SK-N-SH (cell line): ENCODE data around the gene EFCAB8. TPM values are rescaled to one million over a fixed set of nuclear protein-coding genes. Genes with fewer than 3 reads are reported as not detected.

ENCODE experiments used
- CTCF ChIA-PET: fragments of 300-600, 350-600 bp; formaldehyde crosslinking; extraction: SDS; loops from one replicate; lab custom pipeline; 2021; lab: Yijun Ruan, JAX
- POLR2A ChIA-PET: fragments of 350-600 bp; sonication (Branson Sonifier 250); formaldehyde crosslinking; extraction: SDS; loops from one replicate; lab custom pipeline; 2020; ENCODE audit warnings: antibody characterized with exemption, inconsistent platforms; lab: Yijun Ruan, JAX
- DNase-seq: peaks from one replicate; pipeline ENCODE4 v3.0.0; 2012
- H2AFZ ChIP-seq: fragments of 200-600 bp; sonication (generic); 2 replicates; pipeline ENCODE4 v1.8.1; 2016; ENCODE audit warnings: antibody characterized with exemption, mild to moderate bottlenecking, low read depth
- H3F3A ChIP-seq: fragments of 200-600 bp; sonication (generic); replicated peaks from 2 replicates; pipeline ENCODE3; 2016; ENCODE audit warnings: antibody characterized with exemption, mild to moderate bottlenecking; ENCODE audit not compliant: insufficient read depth
- H3K27ac ChIP-seq, 2 experiments: fragments of 200-500 bp in 1 of 2; fragments of 200-600 bp in 1 of 2; sonication (Bioruptor generic) in 1 of 2; sonication (generic), shearing (Covaris generic) in 1 of 2; 2 replicates each; pipeline versions ENCODE4 v1.5.1 to v1.6.1; 2014 to 2016; ENCODE audit warnings: low read depth in 2 of 2, inconsistent platforms in 1 of 2, low read length in 1 of 2, mild to moderate bottlenecking in 1 of 2, mixed read lengths in 1 of 2
- H3K27me3 ChIP-seq: fragments of 200-600 bp; sonication (generic), shearing (Covaris generic); 2 replicates; pipeline ENCODE4 v1.6.1; 2016; ENCODE audit warnings: mixed run types; ENCODE audit not compliant: insufficient read depth
- H3K36me3 ChIP-seq, 2 experiments: fragments of 200-500 bp in 1 of 2; fragments of 200-600 bp in 1 of 2; sonication (Bioruptor generic) in 1 of 2; sonication (generic) in 1 of 2; replicated peaks in 1 of 2; 2 replicates each; pipeline versions ENCODE3 to v1.5.1; 2014 to 2016; ENCODE audit warnings: low read length in 1 of 2, mild to moderate bottlenecking in 1 of 2; ENCODE audit not compliant: insufficient read depth in 2 of 2, control insufficient read depth in 1 of 2
- H3K4me1 ChIP-seq, 2 experiments: fragments of 200-500 bp in 1 of 2; fragments of 200-600 bp in 1 of 2; sonication (Bioruptor generic) in 1 of 2; sonication (generic), shearing (Covaris generic) in 1 of 2; 2 replicates each; pipeline versions ENCODE4 v1.5.1 to v1.6.1; 2014 to 2016; ENCODE audit warnings: low read depth in 1 of 2, low read length in 1 of 2, mixed run types in 1 of 2; ENCODE audit not compliant: insufficient read depth in 2 of 2, control insufficient read depth in 1 of 2
- H3K4me2 ChIP-seq: fragments of 200-600 bp; sonication (generic), shearing (Covaris generic); 2 replicates; pipeline ENCODE4 v1.6.1; 2017; ENCODE audit warnings: mixed run types
- H3K4me3 ChIP-seq, 2 experiments: fragments of 200-500 bp in 1 of 2; fragments of 200-600 bp in 1 of 2; sonication (Bioruptor generic) in 1 of 2; sonication (generic), shearing (Covaris generic) in 1 of 2; 2 replicates each; pipeline versions ENCODE4 v1.5.1 to v1.8.1; 2014 to 2016; ENCODE audit warnings: low read depth in 2 of 2, inconsistent platforms in 1 of 2, low read length in 1 of 2, mild to moderate bottlenecking in 1 of 2, mixed read lengths in 1 of 2, moderate library complexity in 1 of 2
- H3K79me2 ChIP-seq: fragments of 200-600 bp; sonication (generic); 2 replicates; pipeline ENCODE4 v1.8.1; 2017; ENCODE audit warnings: mild to moderate bottlenecking; ENCODE audit not compliant: insufficient read depth
- H3K9ac ChIP-seq: fragments of 200-600 bp; sonication (generic); 2 replicates; pipeline ENCODE4 v1.6.1; 2017; ENCODE audit warnings: mixed run types
- H3K9me2 ChIP-seq: fragments of 200-600 bp; sonication (generic); 2 replicates; pipeline ENCODE4 v1.6.1; 2017; ENCODE audit warnings: mixed run types
- H3K9me3 ChIP-seq: fragments of 200-600 bp; sonication (generic); 2 replicates; pipeline ENCODE4 v1.6.1; 2017; ENCODE audit warnings: mixed run types, mild to moderate bottlenecking, moderate library complexity
- H4K20me1 ChIP-seq: fragments of 200-600 bp; sonication (generic); 2 replicates; pipeline ENCODE4 v1.6.1; 2017; ENCODE audit warnings: mild to moderate bottlenecking, mixed run types; ENCODE audit not compliant: insufficient read depth
- CHD2 ChIP-seq: fragments of 150-350 bp; IDR thresholded peaks from 2 replicates; pipeline ENCODE4 v1.6.1; 2018; ENCODE audit warnings: low read length; ENCODE audit not compliant: partially characterized antibody
- CTCF ChIP-seq: fragments of 200-600 bp; sonication (generic); IDR thresholded peaks from 2 replicates; pipeline ENCODE4 v1.6.1; 2017; ENCODE audit warnings: antibody characterized with exemption, mild to moderate bottlenecking, moderate library complexity
- ELF1 ChIP-seq: IDR thresholded peaks from 2 replicates; pipeline ENCODE4 v1.4.0; 2012
- EP300 ChIP-seq, 2 experiments: IDR thresholded peaks; 2 replicates each; pipeline versions ENCODE4 v1.4.0 to v1.6.1; 2012; ENCODE audit warnings: borderline replicate concordance in 1 of 2, low read depth in 1 of 2, low read length in 1 of 2
- EZH2phosphoT487 ChIP-seq: fragments of 200-600 bp; sonication (generic); IDR thresholded peaks from 2 replicates; pipeline ENCODE4 v1.6.1; 2017; ENCODE audit warnings: low read depth, mixed run types, mild to moderate bottlenecking, antibody characterized with exemption, moderate library complexity, borderline replicate concordance
- FOXJ3 ChIP-seq: sonication (generic); formaldehyde crosslinking; IDR thresholded peaks from 2 replicates; pipeline ENCODE4 v1.5.1; 2020; ENCODE audit warnings: mild to moderate bottlenecking, missing genetic modification reagents
- FOXM1 ChIP-seq: IDR thresholded peaks from 2 replicates; pipeline ENCODE4 v1.4.0; 2012; ENCODE audit warnings: low read depth, mild to moderate bottlenecking
- GATA2 ChIP-seq: sonication (generic); formaldehyde crosslinking; IDR thresholded peaks from 2 replicates; pipeline ENCODE4 v1.5.0; 2020; ENCODE audit warnings: mild to moderate bottlenecking, missing genetic modification reagents
- MAX ChIP-seq: IDR thresholded peaks from 2 replicates; pipeline ENCODE4 v1.4.0; 2012; ENCODE audit warnings: low read depth
- MXI1 ChIP-seq: IDR thresholded peaks from 2 replicates; pipeline ENCODE4 v1.6.1; 2012; ENCODE audit warnings: mild to moderate bottlenecking, low read depth, low read length, improper control_type of control experiment
- NFIC ChIP-seq: IDR thresholded peaks from 2 replicates; pipeline ENCODE4 v1.4.0; 2012; ENCODE audit warnings: borderline replicate concordance
- RAD21 ChIP-seq: IDR thresholded peaks from 2 replicates; pipeline ENCODE4 v1.6.1; 2012; ENCODE audit warnings: mild to moderate bottlenecking, low read length
- RCOR1 ChIP-seq: fragments of 150-350 bp; IDR thresholded peaks from 2 replicates; pipeline ENCODE4 v1.6.1; 2017; ENCODE audit warnings: antibody characterized with exemption, low read length
- RXRA ChIP-seq: IDR thresholded peaks from 2 replicates; pipeline ENCODE4 v1.4.0; 2012; ENCODE audit warnings: low read depth, mild to moderate bottlenecking, borderline replicate concordance
- SIN3A ChIP-seq: IDR thresholded peaks from 2 replicates; pipeline ENCODE4 v1.6.1; 2012; ENCODE audit warnings: low read depth, mild to moderate bottlenecking, low read length, moderate library complexity, borderline replicate concordance
- TCF12 ChIP-seq: IDR thresholded peaks from 2 replicates; pipeline ENCODE4 v1.4.0; 2012
- USF1 ChIP-seq: IDR thresholded peaks from 2 replicates; pipeline ENCODE4 v1.4.0; 2012; ENCODE audit warnings: low read depth, borderline replicate concordance
- USF2 ChIP-seq: fragments of 150-350 bp; IDR thresholded peaks from 2 replicates; pipeline ENCODE4 v1.6.1; 2017; ENCODE audit warnings: antibody characterized with exemption, low read length, low read depth, borderline replicate concordance
- ZBTB33 ChIP-seq: IDR thresholded peaks from 2 replicates; pipeline ENCODE4 v1.4.0; 2012; ENCODE audit warnings: low read depth, borderline replicate concordance
- WGBS: methylation state at CpG from one replicate; pipeline ENCODE4 v1.1.6; 2017; ENCODE audit warnings: low lambda C conversion rate; 5-methylcytosine and 5-hydroxymethylcytosine counted together
- polyA plus RNA-seq, 3 experiments: library from polyadenylated mRNA; depleted of rRNA; stranded (reverse); fragments of >200 nt; gene quantifications; 2 replicates each; pipeline ENCODE4 v1.2.3, GENCODE V29; 2012

Gene EFCAB8
- polyA plus RNA-seq, 1 of the 3 experiments (the other 2 are of a cell fraction), result not detected

GRCh38 chr20:33010133-33010504 lies 151.4 kb downstream of the EFCAB8 start:
- no peak overlapping the region for H2AFZ ChIP-seq
- H3K4me3 ChIP-seq, result no peak overlapping the region
- ChIA-PET CTCF (no interaction called here), POLR2A (no interaction called here)
- no peaks in the 10 kb centered on the region for H3F3A ChIP-seq
- H3K4me1 ChIP-seq, result no peaks in the 10 kb centered on the region
- H3K36me3 ChIP-seq, result no peaks in the 10 kb centered on the region
- H3K27ac ChIP-seq, result no peak overlapping the region
- TF ChIP-seq FOXM1 (no peak), ZBTB33 (no peak), FOXJ3 (CRISPR knock-in tag) (no peak), SIN3A (no peak), CTCF (no peak), CHD2 (no peak)
- no peak overlapping the region for H3K4me2 ChIP-seq
- H3K79me2 ChIP-seq, result no peaks in the 10 kb centered on the region
- H3K27me3 ChIP-seq, result peaks cover 46% of the 10 kb centered on the region
- H3K9me2 ChIP-seq, result no peaks in the 10 kb centered on the region
- DNase-seq, result no peak
- H3K9ac ChIP-seq, result no peak overlapping the region
- H3K9me3 ChIP-seq, result no peaks in the 10 kb centered on the region
- 22% methylated on average over 5 of the region's 5 CpGs for WGBS
- H4K20me1 ChIP-seq, result no peaks in the 10 kb centered on the region

GRCh38 chr20:33010674-33011449 lies 152.1 kb downstream of the EFCAB8 start:
- peaks cover 51% of the 10 kb centered on the region for H3K27me3 ChIP-seq
- H3K79me2 ChIP-seq, result no peaks in the 10 kb centered on the region
- POLR2A ChIA-PET, result no interaction called here
- H3K4me2 ChIP-seq, result no peak overlapping the region
- H3K9me2 ChIP-seq, result no peaks in the 10 kb centered on the region
- H3K36me3 ChIP-seq, result no peaks in the 10 kb centered on the region
- CTCF ChIA-PET, result no interaction called here
- no peak overlapping the region for H3K9ac ChIP-seq
- WGBS, result 0% methylated on average over 2 of the region's 8 CpGs
- no peak overlapping the region for H2AFZ ChIP-seq
- no peaks in the 10 kb centered on the region for H3F3A ChIP-seq
- H3K27ac ChIP-seq, result no peak overlapping the region
- DNase-seq, result no peak
- no peaks in the 10 kb centered on the region for H3K4me1 ChIP-seq
- H4K20me1 ChIP-seq, result no peaks in the 10 kb centered on the region
- no peak overlapping the region for H3K4me3 ChIP-seq
- no peaks in the 10 kb centered on the region for H3K9me3 ChIP-seq
- no peak for TF ChIP-seq RXRA
- TF ChIP-seq NFIC, result no peak
- TF ChIP-seq GATA2 (CRISPR knock-in tag), result no peak
- TF ChIP-seq EZH2phosphoT487, result no peak
- no peak for TF ChIP-seq EP300 (IDR thresholded peaks at IDR 0.05; ENCODE audit: borderline replicate concordance in 1 of 2, low read depth in 1 of 2, low read length in 1 of 2)
- TF ChIP-seq RAD21, result no peak
- no peak for TF ChIP-seq MAX
- no peak for TF ChIP-seq FOXJ3 (CRISPR knock-in tag)
- TF ChIP-seq MXI1, result no peak
- no peak for TF ChIP-seq ELF1
- no peak for TF ChIP-seq USF2
- TF ChIP-seq USF1, result no peak
- no peak for TF ChIP-seq TCF12
- TF ChIP-seq CHD2, result no peak
- TF ChIP-seq RCOR1, result no peak
